HepG2 (cell line): ENCODE measurements around the gene STX10.

ENCODE experiments used
- GTF2F1 ChIP-seq: fragments of 150-350 bp; IDR thresholded peaks from 2 replicates; pipeline ENCODE4 v1.6.1; 2014; ENCODE audit warnings: low read length
- RXRA ChIP-seq: sonication (generic); formaldehyde crosslinking; IDR thresholded peaks from 2 replicates; pipeline ENCODE4 v1.5.1; 2020; ENCODE audit warnings: missing genetic modification reagents

DNA sequence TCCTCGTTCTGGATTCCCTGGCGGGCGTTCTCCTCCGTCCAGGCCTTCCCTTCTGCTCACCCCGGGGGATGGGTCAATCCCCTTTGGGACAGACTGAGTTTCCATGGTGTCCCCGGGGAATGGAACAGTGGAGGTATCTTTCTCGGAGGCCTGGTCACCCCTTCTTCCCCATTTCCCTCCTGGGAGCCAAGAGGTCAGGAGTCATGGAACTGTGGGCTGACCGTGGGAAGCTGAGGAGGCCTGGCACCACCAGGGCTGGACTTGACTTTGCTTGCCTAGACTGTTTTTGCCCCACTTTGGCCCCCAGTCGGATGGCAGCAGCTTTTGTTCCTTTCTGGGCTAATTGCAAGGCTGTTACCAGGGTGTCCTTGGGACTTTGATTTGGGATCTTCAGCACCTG lies 30.1 kb downstream of the STX10 start:
- TF ChIP-seq RXRA, result no peak
- TF ChIP-seq GTF2F1, result no peak
